Cardiac muscle cell (in vitro differentiated cells and primary cell): ENCODE measurements around the gene IFFO2. TPM values are rescaled to one million over a fixed set of nuclear protein-coding genes. Genes with fewer than 3 reads are reported as not detected.

Experiments used
- DNase-seq, 2 donors: peaks; one replicate each; pipeline versions ENCODE4 v3.0.0 to v3.0.0-alpha.2; 2010 to 2017; ENCODE audit warnings: low read depth in 1 of 2, low spot score in 1 of 2
- H3K27ac ChIP-seq: fragments of 200-600 bp; sonication (generic); 2 replicates; pipeline ENCODE4 v1.5.1; 2016
- H3K27me3 ChIP-seq: fragments of 200-600 bp; sonication (generic); 2 replicates; pipeline ENCODE4 v1.6.0; 2016; ENCODE audit warnings: control low read depth
- H3K36me3 ChIP-seq: fragments of 200-600 bp; sonication (generic); 2 replicates; pipeline ENCODE4 v1.5.1; 2016; ENCODE audit warnings: control low read depth
- H3K4me1 ChIP-seq: fragments of 200-600 bp; sonication (generic); 2 replicates; pipeline ENCODE4 v1.8.1; 2017; ENCODE audit warnings: low read depth, mild to moderate bottlenecking, mixed run types
- H3K4me3 ChIP-seq: fragments of 200-600 bp; sonication (generic); 2 replicates; pipeline ENCODE4 v1.5.1; 2016; ENCODE audit warnings: mild to moderate bottlenecking
- H3K9me3 ChIP-seq: fragments of 200-600 bp; sonication (generic); 2 replicates; pipeline ENCODE4 v1.5.1; 2017; ENCODE audit warnings: low read depth, mild to moderate bottlenecking, control low read depth
- polyA plus RNA-seq: library from polyadenylated mRNA; unstranded; fragments of >200 nt; fragmentation: Nextera tagmentation; extraction: Ambion mirVana; gene quantifications from 2 replicates; pipeline ENCODE4 v1.2.1, GENCODE V29; 2016
- total RNA-seq: library from RNA; depleted of rRNA; stranded (reverse); fragments of >200 nt; gene quantifications from 2 replicates; pipeline ENCODE4 v1.2.3, GENCODE V29; 2016
- TF ChIP-seq, protein P1 (sequence below): IDR thresholded peaks from 2 replicates; pipeline ENCODE4 v1.5.1; 2012; ENCODE audit warnings: low read depth, mild to moderate bottlenecking, low read length

IFFO2 gene
- total RNA-seq (8.0 and 18.5 TPM in 2 replicates), polyA plus RNA-seq (0.78 and 1.8 TPM in 2 replicates)

DNA sequence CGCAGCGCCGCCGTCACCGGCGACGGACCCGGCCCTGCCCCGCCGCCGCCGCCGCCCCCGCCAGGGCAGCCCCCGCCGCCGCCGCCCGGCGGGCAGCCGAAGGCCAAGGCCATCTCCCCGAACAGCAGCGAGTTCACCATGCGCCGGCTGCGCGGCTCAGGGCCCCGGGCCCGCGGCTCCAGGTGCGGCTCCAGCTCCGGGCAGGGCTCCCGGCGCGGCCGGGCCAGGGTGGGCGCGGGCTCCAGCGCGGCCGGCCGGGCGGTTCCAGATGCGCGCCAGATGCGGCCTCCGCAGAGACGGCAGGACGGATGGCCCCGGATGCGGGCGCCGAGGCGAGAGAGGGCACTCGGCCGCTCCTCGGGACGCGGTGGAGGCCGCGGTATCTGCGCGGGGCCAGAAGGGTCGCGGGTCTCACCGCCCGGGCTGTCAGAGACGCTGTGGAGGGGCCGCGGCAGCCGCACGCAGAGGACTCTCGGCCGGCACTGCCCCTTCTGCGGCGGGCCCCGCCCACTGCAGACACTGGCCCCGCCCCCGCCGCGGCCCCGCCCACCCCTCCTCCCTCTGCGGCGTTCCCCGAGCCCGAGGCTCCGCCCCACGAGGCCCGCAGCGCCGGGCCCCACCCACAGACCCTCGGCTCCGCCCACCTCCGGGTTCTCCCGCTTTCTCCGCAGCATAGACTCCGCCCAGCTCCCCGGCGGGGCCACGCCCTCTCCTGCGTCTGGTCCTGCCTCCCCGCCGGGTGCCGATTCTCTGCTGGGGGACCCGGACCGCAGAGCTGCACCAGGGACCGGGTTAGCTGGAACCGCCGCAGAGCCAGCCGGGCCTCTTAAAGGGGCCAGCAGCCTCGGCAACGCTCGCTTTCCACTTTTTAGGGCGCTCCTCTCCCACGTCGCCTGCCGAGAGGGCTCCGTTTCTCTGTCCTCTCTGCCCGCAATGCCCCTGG lies at the start of gene IFFO2:
IFFO2 (minus strand) TSS at position 484 of the 943 bp plus-strand sequence; CDS start at position 140, 344 bp downstream.
- Histone ChIP-seq H3K4me1 (no peaks in the 10 kb centered on the region), H3K36me3 (no peaks in the 10 kb centered on the region), H3K27ac (peak within 1 kb of the TSS; percentile 51), H3K27me3 (peaks cover 28% of the 10 kb centered on the region), H3K9me3 (no peaks in the 10 kb centered on the region), H3K4me3 (peak within 1 kb of the TSS; percentile 79)
- DNase-seq = peak; percentile 96 to 97
- TF ChIP-seq, protein P1, sequence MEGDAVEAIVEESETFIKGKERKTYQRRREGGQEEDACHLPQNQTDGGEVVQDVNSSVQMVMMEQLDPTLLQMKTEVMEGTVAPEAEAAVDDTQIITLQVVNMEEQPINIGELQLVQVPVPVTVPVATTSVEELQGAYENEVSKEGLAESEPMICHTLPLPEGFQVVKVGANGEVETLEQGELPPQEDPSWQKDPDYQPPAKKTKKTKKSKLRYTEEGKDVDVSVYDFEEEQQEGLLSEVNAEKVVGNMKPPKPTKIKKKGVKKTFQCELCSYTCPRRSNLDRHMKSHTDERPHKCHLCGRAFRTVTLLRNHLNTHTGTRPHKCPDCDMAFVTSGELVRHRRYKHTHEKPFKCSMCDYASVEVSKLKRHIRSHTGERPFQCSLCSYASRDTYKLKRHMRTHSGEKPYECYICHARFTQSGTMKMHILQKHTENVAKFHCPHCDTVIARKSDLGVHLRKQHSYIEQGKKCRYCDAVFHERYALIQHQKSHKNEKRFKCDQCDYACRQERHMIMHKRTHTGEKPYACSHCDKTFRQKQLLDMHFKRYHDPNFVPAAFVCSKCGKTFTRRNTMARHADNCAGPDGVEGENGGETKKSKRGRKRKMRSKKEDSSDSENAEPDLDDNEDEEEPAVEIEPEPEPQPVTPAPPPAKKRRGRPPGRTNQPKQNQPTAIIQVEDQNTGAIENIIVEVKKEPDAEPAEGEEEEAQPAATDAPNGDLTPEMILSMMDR = no peak

DNA sequence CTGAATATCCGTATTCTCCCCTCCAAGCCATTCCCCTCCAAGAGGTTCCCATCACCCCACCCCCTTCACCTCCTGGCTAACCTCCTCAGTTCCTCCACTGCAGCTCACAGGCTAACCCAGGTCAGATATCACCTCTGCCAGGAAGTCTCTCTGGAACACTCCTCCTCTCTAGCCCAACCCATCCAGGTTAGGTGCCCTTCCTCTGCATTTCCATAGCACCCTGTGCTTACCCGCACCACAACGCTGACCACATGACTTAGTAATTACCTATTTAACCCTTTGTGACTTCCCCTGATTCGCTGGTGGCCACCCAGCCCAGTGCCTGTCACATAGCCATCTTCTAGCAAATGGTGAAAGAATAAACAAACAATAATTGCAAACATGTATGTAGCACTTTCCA lies 49.5 kb upstream of the IFFO2 start:
- TF ChIP-seq, protein P1 = no peak
- Histone ChIP-seq H3K4me1 (peaks cover 9% of the 10 kb centered on the region), H3K27ac (no peak overlapping the region), H3K4me3 (no peak overlapping the region), H3K27me3 (no peaks in the 10 kb centered on the region), H3K9me3 (no peaks in the 10 kb centered on the region), H3K36me3 (no peaks in the 10 kb centered on the region)
- DNase-seq = no peak

DNA sequence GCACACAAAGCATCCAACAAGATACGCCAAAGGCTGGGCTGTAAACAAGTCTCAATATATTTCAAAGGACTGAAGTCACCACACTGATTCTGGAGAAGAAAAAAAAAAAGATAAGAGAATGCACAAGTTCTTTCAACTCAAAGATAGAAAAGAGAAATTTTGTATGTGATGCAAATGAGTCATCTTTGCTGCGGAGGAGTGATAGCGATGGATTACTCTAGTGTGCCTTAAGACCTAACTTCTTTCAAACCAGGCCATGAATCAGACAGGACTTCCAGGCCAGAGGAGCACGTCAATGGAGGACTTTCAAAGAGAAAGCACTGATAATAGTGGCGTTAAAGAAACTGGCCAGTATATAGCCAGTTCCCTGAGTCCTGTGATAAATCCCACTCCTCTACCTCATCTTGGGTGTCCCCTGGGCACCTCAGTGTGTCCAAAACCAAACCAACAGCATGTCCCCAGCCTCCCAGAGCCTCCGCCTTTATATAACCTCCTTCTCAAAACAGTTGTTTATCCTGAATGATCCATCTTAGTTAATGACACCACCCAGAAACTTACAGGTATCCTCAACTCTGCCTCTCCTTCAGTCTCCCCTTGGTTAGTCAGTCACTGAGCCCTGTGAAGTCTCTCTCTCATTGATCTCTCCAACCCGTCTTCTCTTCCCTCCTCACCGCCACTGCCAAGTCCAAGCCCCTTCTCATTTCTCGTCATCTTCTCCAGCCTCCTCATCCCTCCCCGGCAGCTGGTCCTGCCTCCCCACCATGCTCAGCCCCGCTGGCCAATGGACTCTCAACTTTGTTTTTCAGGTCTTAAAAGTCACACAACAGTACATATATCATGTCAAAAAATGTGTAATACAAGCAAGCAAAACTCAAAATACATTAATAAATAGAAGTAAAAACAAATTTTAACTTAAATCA lies 47.2 kb upstream of the IFFO2 start:
- TF ChIP-seq, protein P1 = no peak
- H3K36me3 ChIP-seq = no peaks in the 10 kb centered on the region
- DNase-seq = peak in 1 of 2 donors; percentile 78
- H3K4me1 ChIP-seq = peaks cover 9% of the 10 kb centered on the region
- no peak overlapping the region for H3K27ac ChIP-seq
- no peaks in the 10 kb centered on the region for H3K9me3 ChIP-seq
- no peaks in the 10 kb centered on the region for H3K27me3 ChIP-seq
- no peak overlapping the region for H3K4me3 ChIP-seq

DNA sequence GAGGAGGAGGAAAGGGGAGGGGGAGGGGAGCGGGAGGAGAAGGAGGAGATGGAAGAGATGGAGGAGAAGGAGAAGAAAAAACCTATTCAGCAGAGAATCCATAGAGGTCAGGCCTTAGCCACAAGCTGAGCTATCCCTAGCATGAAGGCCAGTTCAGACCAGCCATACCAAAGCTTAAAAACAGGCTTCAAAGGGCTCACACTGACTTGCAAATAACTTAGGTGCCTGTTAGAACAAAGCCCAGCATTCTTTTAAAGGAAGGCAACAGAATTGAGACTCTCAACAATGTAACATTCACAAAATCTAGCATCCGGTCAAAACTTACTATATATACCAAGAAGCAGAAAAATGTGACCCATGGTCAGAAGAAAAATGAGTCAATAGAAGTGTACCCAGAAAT lies 43.6 kb upstream of the IFFO2 start:
- Histone ChIP-seq H3K4me3 (no peak overlapping the region), H3K36me3 (no peaks in the 10 kb centered on the region), H3K9me3 (no peaks in the 10 kb centered on the region), H3K4me1 (no peaks in the 10 kb centered on the region), H3K27me3 (no peaks in the 10 kb centered on the region), H3K27ac (no peak overlapping the region)
- DNase-seq = no peak
- TF ChIP-seq, protein P1 = no peak

DNA sequence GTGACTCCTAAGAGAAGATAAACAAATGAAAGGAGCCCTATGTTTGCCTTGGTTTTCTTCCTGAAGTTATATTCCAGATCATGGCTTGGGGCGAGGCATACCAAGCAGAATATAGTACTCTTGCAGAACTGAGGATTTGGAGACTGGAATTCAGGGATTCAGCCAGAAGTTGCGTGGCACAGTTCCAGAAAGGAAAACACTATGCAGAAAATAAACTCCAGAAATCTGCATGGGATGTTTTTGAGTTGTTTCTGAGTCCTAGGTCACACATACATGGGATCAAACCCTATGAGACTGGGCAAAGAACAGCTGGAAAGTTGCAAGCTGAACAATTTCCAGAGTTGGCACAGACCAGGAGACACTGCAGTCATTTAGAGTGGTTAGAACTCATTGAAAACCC lies 42.9 kb upstream of the IFFO2 start:
- Histone ChIP-seq H3K27ac (no peak overlapping the region), H3K27me3 (no peaks in the 10 kb centered on the region), H3K4me1 (no peaks in the 10 kb centered on the region), H3K36me3 (no peaks in the 10 kb centered on the region), H3K4me3 (no peak overlapping the region), H3K9me3 (no peaks in the 10 kb centered on the region)
- peak in 1 of 2 donors; percentile 69 for DNase-seq
- TF ChIP-seq, protein P1 = no peak
